Measurements from ENCODE around the gene SRPRB. TPM values are rescaled to one million over a fixed set of nuclear protein-coding genes. Genes with fewer than 3 reads are reported as not detected.

SRPRB gene
- total RNA-seq, 1 experiment from 2014 or later: 61.0 TPM

GRCh38 chr3:133762539-133762938 is 43.1 kb upstream of the SRPRB start:
- Histone ChIP-seq H2AFZ (ENCODE audit: low read depth, low read length, poor library complexity, severe bottlenecking) (no peak overlapping the region), H3K9me3 (ENCODE audit: control insufficient read depth in 1 of 2, insufficient read depth in 1 of 2, low read depth in 1 of 2, low read length in 2 of 2) (no peaks in the 10 kb centered on the region), H3K4me1 (ENCODE audit: control insufficient read depth in 1 of 2, insufficient read depth in 2 of 2, low read length in 2 of 2) (no peaks in the 10 kb centered on the region), H4K20me1 (ENCODE audit: insufficient read depth) (no peaks in the 10 kb centered on the region), H3K27me3 (ENCODE audit: insufficient read depth, low read length) (peaks cover 25% of the 10 kb centered on the region), H3K9ac (ENCODE audit: low read length) (no peak overlapping the region), H3K36me3 (ENCODE audit: control insufficient read depth in 1 of 2, insufficient read depth in 2 of 2, low read length in 2 of 2) (no peaks in the 10 kb centered on the region), H3K4me3 (replicated peaks in 1 of 2; ENCODE audit: low read depth in 1 of 2, low read length in 2 of 2) (no peak overlapping the region), H3K27ac (ENCODE audit: low read depth, low read length) (no peak overlapping the region), H3K4me2 (ENCODE audit: low read length) (no peak overlapping the region), H3K79me2 (ENCODE audit: insufficient read depth, low read length) (no peaks in the 10 kb centered on the region), H3K9me2 (ENCODE audit: insufficient read depth) (no peaks in the 10 kb centered on the region)
- ATAC-seq: no peak
- ChIA-PET CTCF (no interaction called here), RAD21 (ENCODE audit: low non-redundant PET in 1 of 2, low total read pairs in 2 of 2, uncharacterized antibody in 2 of 2, unreplicated experiment in 2 of 2) (no interaction called here), POLR2A (no interaction called here)
- TF ChIP-seq CEBPB (IDR thresholded peaks at IDR 0.05; ENCODE audit: low read depth): no peak
- no peak for TF ChIP-seq SRF (IDR thresholded peaks at IDR 0.05; ENCODE audit: low read depth)
- TF ChIP-seq POLR2A (IDR thresholded peaks at IDR 0.05; ENCODE audit: borderline replicate concordance, extremely low read depth, insufficient read depth, insufficient read length): no peak
- TF ChIP-seq RAD21 (IDR thresholded peaks at IDR 0.05; ENCODE audit: low read depth): no peak
- TF ChIP-seq SP1 (IDR thresholded peaks at IDR 0.05; ENCODE audit: low read depth): no peak
- no peak for TF ChIP-seq EGR1 (IDR thresholded peaks at IDR 0.05; ENCODE audit: low read depth)
- TF ChIP-seq TCF7L2 (IDR thresholded peaks at IDR 0.05; ENCODE audit: borderline replicate concordance, extremely low read depth, insufficient read depth, insufficient read length): no peak
- no peak for TF ChIP-seq EZH2phosphoT487 (IDR thresholded peaks at IDR 0.05; ENCODE audit: borderline replicate concordance)
- no peak for TF ChIP-seq EZH2 (IDR thresholded peaks at IDR 0.05)
- intact Hi-C loops (cut with micrococcal nuclease): no loop called here
- DNase-seq (ENCODE audit: low read depth, low spot score): no peak
- no TSS peak for BruUV-seq (replicated peaks)

- intact Hi-C loops (cut with micrococcal nuclease): no loop called here
- no peak overlapping the region for H2AFZ ChIP-seq (ENCODE audit: low read depth, low read length, poor library complexity, severe bottlenecking)
- CTCF ChIA-PET: no interaction called here
- H3K9ac ChIP-seq (ENCODE audit: low read length): no peak overlapping the region
- no peak for DNase-seq (ENCODE audit: low read depth, low spot score)
- RAD21 ChIA-PET (ENCODE audit: low non-redundant PET in 1 of 2, low total read pairs in 2 of 2, uncharacterized antibody in 2 of 2, unreplicated experiment in 2 of 2): no interaction called here
- H3K36me3 ChIP-seq (ENCODE audit: control insufficient read depth in 1 of 2, insufficient read depth in 2 of 2, low read length in 2 of 2): no peaks in the 10 kb centered on the region
- no peak overlapping the region for H3K27ac ChIP-seq (ENCODE audit: low read depth, low read length)
- H3K9me3 ChIP-seq (ENCODE audit: control insufficient read depth in 1 of 2, insufficient read depth in 1 of 2, low read depth in 1 of 2, low read length in 2 of 2): no peaks in the 10 kb centered on the region
- POLR2A ChIA-PET: no interaction called here
- no TSS peak for BruUV-seq (replicated peaks)
- no peak overlapping the region for H3K4me3 ChIP-seq (replicated peaks in 1 of 2; ENCODE audit: low read depth in 1 of 2, low read length in 2 of 2)
- H3K9me2 ChIP-seq (ENCODE audit: insufficient read depth): no peaks in the 10 kb centered on the region
- no peaks in the 10 kb centered on the region for H3K79me2 ChIP-seq (ENCODE audit: insufficient read depth, low read length)
- no peaks in the 10 kb centered on the region for H3K4me1 ChIP-seq (ENCODE audit: control insufficient read depth in 1 of 2, insufficient read depth in 2 of 2, low read length in 2 of 2)
- H3K27me3 ChIP-seq (ENCODE audit: insufficient read depth, low read length): peaks cover 25% of the 10 kb centered on the region
- H4K20me1 ChIP-seq (ENCODE audit: insufficient read depth): no peaks in the 10 kb centered on the region
- H3K4me2 ChIP-seq (ENCODE audit: low read length): no peak overlapping the region
- ATAC-seq: no peak
- TF ChIP-seq CEBPB (IDR thresholded peaks at IDR 0.05; ENCODE audit: low read depth): no peak
- TF ChIP-seq MAX (IDR thresholded peaks at IDR 0.05): no peak
- TF ChIP-seq YY1 (IDR thresholded peaks at IDR 0.05; ENCODE audit: extremely low read depth, insufficient replicate concordance, low read depth, low read length): no peak
- no peak for TF ChIP-seq SIN3A (IDR thresholded peaks at IDR 0.05; ENCODE audit: low read depth)
- no peak for TF ChIP-seq REST (IDR thresholded peaks at IDR 0.05; ENCODE audit: low read depth)
- TF ChIP-seq POLR2A (IDR thresholded peaks at IDR 0.05; ENCODE audit: borderline replicate concordance, extremely low read depth, insufficient read depth, insufficient read length): no peak
- TF ChIP-seq TCF7L2 (IDR thresholded peaks at IDR 0.05; ENCODE audit: borderline replicate concordance, extremely low read depth, insufficient read depth, insufficient read length): no peak
- no peak for TF ChIP-seq CTCF (IDR thresholded peaks at IDR 0.05 in 2 of 3, conservative IDR thresholded peaks at IDR 0.05 in 1 of 3; ENCODE audit: borderline replicate concordance in 1 of 3, insufficient read depth in 1 of 3, low read depth in 2 of 3, low read length in 2 of 3)
- no peak for TF ChIP-seq EGR1 (IDR thresholded peaks at IDR 0.05; ENCODE audit: low read depth)
Measured at GRCh38 chr3:133763797-133764683, 41.6 kb upstream of the SRPRB start.
